Choroid plexus epithelial cell (primary cell): Measurements from ENCODE around the gene NGF.
"Not testable (repeated sequence)": the region's sequence is repeated elsewhere in the genome, so short reads cannot be mapped to it uniquely, and the experiment has no call there.

ENCODE experiments used
- DNase-seq: peaks from one replicate; pipeline ENCODE4 v3.0.0-alpha.2; 2010; ENCODE audit warnings: low read depth
- H3K4me3 ChIP-seq: 2 replicates; pipeline ENCODE4 v1.5.1; 2011; ENCODE audit warnings: low read depth, mild to moderate bottlenecking, control low read depth, low read length, moderate library complexity
- TF ChIP-seq, protein P1 (sequence below): conservative IDR thresholded peaks from 2 replicates; pipeline ENCODE4 v1.5.1; 2011; ENCODE audit warnings: low read depth, mild to moderate bottlenecking, control low read depth, inconsistent platforms, low read length, moderate library complexity

The NGF gene

GRCh38 chr1:115310581-115311473, 27.2 kb downstream of the NGF start:
- H3K4me3 ChIP-seq: no peak overlapping the region
- DNase-seq: no peak
- TF ChIP-seq, protein P1, sequence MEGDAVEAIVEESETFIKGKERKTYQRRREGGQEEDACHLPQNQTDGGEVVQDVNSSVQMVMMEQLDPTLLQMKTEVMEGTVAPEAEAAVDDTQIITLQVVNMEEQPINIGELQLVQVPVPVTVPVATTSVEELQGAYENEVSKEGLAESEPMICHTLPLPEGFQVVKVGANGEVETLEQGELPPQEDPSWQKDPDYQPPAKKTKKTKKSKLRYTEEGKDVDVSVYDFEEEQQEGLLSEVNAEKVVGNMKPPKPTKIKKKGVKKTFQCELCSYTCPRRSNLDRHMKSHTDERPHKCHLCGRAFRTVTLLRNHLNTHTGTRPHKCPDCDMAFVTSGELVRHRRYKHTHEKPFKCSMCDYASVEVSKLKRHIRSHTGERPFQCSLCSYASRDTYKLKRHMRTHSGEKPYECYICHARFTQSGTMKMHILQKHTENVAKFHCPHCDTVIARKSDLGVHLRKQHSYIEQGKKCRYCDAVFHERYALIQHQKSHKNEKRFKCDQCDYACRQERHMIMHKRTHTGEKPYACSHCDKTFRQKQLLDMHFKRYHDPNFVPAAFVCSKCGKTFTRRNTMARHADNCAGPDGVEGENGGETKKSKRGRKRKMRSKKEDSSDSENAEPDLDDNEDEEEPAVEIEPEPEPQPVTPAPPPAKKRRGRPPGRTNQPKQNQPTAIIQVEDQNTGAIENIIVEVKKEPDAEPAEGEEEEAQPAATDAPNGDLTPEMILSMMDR: no peak

- DNase-seq, H3K4me3 ChIP-seq: not testable (repeated sequence)
Observed at GRCh38 chr1:115309504-115309903, 28.5 kb downstream of the NGF start.

- no peak overlapping the region for H3K4me3 ChIP-seq
- DNase-seq: no peak
- TF ChIP-seq, protein P1: no peak
Observed at GRCh38 chr1:115308969-115309368, 29.1 kb downstream of the NGF start.

DNA sequence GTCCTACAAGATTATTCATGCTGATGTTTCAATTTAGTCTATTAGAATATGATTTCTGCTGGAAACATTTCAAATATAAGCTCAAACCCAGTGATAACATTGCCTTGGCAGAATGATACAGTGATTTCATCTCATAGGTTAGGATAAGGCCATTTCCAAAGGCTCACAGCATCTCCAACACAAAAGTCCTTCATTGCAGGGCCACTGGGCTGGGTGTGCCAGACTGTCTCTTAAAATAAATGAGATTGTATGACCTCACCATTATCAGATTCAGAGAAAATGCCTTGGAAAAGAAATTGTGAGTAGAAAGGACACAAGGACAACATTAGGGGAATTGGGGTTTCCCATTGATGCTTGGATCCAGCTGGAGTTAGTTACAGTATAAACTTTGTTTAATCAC, 30.4 kb downstream of the NGF start:
- DNase-seq: no peak
- TF ChIP-seq, protein P1: no peak
- H3K4me3 ChIP-seq: no peak overlapping the region

GRCh38 chr1:115306146-115306545, 31.9 kb downstream of the NGF start:
- TF ChIP-seq, protein P1: no peak
- no peak for DNase-seq

DNA sequence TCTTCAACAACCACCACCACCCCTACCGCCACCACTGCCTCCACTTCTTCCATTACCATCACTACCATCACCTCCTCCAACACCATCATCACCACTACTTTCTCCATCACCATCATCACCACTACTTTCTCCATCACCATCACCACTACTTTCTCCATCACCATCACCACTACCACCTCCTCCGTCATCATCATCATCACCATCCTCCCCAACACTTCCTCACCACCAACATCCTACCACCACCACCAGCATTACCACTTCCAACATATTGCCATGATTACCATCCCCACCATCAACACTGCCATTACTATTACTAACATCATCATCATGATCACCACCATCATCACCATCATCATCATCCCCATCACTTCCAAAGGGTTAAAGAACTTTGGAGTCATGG, 34.7 kb downstream of the NGF start:
- TF ChIP-seq, protein P1: no peak
- no peak for DNase-seq
- no peak overlapping the region for H3K4me3 ChIP-seq

More at GRCh38 chr1:115306146-115306545, 31.9 kb downstream of the NGF start:
- no peak overlapping the region for H3K4me3 ChIP-seq

GRCh38 chr1:115302390-115302961, 35.6 kb downstream of the NGF start:
- TF ChIP-seq, protein P1: no peak
- no peak overlapping the region for H3K4me3 ChIP-seq
- DNase-seq: peak; percentile 50
